ENCODE measurements around the gene WEE1. TPM values are rescaled to one million over a fixed set of nuclear protein-coding genes. Genes with fewer than 3 reads are reported as not detected.
"Not testable (repeated sequence)": the region's sequence is repeated elsewhere in the genome, so short reads cannot be mapped to it uniquely, and the experiment has no call there.

WEE1 gene
- total and polyA plus RNA-seq, 12 donors = 12.7 to 114 (median 48.7) TPM

DNA sequence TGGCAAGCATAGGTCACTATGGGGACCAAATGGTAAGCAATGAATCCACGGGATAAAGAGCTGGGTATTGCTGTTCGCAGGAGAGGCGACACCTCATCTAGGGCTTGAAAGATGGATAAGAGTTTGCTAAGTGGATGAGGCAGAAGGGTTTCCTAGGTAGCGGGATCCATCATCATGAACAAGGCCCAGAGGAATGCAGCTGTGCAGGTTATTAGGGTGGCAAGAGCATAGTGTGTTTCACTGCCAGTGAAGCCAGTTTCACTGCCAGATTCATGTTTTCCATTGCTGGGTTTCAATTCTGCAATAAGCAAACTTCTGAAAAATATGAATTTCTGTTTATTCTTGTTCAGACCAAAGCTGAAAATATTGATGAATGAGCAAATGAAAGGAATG, 27.2 kb downstream of the WEE1 start:
- Histone ChIP-seq H3K9me3 (no peaks in the 10 kb centered on the region), H3K27me3 (no peaks in the 10 kb centered on the region), H3K4me3 (no peak overlapping the region), H3K27ac (peak overlapping the region in 1 of 10 donors; percentile 86), H3K4me1 (peaks cover 0 to 18% (median 7%) of the 10 kb centered on the region in 9 donors), H3K36me3 (no peaks in the 10 kb centered on the region)
- 95 to 96% methylated on average over 4 of the region's 4 CpGs for WGBS, 2 donors
- DNase-seq (no peak), ATAC-seq (no peak)
- intact Hi-C loops (cut with DNase I) = no loop called here
- TF ChIP-seq, protein P1, sequence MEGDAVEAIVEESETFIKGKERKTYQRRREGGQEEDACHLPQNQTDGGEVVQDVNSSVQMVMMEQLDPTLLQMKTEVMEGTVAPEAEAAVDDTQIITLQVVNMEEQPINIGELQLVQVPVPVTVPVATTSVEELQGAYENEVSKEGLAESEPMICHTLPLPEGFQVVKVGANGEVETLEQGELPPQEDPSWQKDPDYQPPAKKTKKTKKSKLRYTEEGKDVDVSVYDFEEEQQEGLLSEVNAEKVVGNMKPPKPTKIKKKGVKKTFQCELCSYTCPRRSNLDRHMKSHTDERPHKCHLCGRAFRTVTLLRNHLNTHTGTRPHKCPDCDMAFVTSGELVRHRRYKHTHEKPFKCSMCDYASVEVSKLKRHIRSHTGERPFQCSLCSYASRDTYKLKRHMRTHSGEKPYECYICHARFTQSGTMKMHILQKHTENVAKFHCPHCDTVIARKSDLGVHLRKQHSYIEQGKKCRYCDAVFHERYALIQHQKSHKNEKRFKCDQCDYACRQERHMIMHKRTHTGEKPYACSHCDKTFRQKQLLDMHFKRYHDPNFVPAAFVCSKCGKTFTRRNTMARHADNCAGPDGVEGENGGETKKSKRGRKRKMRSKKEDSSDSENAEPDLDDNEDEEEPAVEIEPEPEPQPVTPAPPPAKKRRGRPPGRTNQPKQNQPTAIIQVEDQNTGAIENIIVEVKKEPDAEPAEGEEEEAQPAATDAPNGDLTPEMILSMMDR (IDR thresholded peaks at IDR 0.05) = no peak

DNA sequence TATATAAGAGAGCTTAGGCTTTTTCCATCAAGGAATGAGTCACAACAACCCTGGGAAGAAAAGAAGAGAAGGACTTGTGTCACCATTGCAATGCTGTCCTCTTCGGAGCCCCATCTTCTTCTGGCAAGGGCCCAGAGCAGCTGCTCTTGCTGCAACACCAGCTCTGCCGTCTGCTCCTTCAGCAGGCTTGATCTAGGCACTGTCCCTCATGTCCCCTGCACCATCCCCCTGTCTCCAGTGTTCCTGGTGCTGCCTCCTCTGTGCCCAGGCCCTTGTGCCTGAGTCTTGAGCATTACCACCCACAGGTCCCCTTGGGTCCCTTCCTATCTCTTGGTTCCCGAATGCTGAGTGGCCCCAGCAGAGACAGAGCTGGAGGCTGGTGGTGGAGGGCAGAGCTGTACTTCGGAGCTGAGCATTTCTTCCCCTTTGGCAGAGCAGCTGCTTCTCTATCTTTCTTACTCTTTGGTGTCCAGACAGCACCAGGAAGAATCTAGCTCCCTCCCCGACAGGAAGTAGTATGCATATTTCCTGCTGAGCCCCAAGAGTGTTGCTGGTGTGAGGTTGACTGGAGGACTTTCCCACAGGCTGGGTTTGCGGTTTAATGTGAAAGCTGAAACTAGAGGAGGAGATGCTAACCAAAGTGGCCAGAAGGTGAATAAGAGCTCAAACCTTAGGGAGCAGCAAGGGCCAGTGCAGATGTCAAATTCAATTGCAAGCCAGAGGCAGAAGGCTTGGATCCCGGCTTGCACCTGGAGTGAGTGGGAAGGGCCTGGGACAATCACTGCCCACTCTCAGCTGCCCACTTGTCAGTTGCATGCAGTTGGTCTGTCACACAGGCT, 27.8 kb downstream of the WEE1 start:
- whole genome bisulfite sequencing, 2 donors = 42 to 60% methylated on average over 7 of the region's 7 CpGs
- TF ChIP-seq, protein P1 (IDR thresholded peaks at IDR 0.05) = no peak
- H3K4me1 ChIP-seq = peaks cover 0 to 18% (median 7%) of the 10 kb centered on the region in 9 donors
- no peaks in the 10 kb centered on the region for H3K36me3 ChIP-seq
- intact Hi-C loops (cut with DNase I) = no loop called here
- H3K27ac ChIP-seq = peak overlapping the region in 4 of 10 donors; percentile 5 to 86 (median 36)
- H3K27me3 ChIP-seq = no peaks in the 10 kb centered on the region
- H3K9me3 ChIP-seq = no peaks in the 10 kb centered on the region
- DNase-seq (peak in 1 of 2 donors; percentile 21), ATAC-seq (peak; percentile 15 to 80 (median 64))
- peak overlapping the region in 1 of 10 donors; percentile 27 for H3K4me3 ChIP-seq

DNA sequence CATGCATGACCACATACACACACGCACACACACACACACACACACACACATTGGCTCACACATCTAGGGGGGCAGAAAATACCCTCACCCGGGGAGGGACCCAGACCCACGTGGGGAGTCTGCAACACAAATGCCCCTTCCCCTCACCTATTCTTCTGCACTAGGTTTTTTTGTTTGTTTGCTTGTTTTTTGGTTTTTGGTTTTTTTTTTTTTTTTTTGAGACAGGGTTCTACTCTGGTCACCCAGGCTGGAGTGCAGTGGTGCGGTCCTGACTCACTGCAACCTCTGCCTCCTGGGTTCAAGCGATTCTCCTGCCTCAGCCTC, 28.4 kb downstream of the WEE1 start:
- Histone ChIP-seq H3K27me3 (no peaks in the 10 kb centered on the region), H3K9me3 (no peaks in the 10 kb centered on the region), H3K4me3 (no peak overlapping the region), H3K4me1 (peaks cover 0 to 18% (median 7%) of the 10 kb centered on the region in 9 donors), H3K36me3 (no peaks in the 10 kb centered on the region), H3K27ac (peak overlapping the region in 2 of 10 donors; percentile 5 to 86)
- ATAC-seq (peak in 2 of 8 donors; percentile 14 to 22), DNase-seq (no peak)
- WGBS, 2 donors = 79 to 80% methylated on average over 5 of the region's 5 CpGs
- intact Hi-C loops (cut with DNase I) = loop anchor here in 1 of 10 donors (2.0 kb wide), 1 partner anchor 17 kb away; no protein-coding TSS in a partner anchor
- TF ChIP-seq, protein P1 (IDR thresholded peaks at IDR 0.05) = no peak

DNA sequence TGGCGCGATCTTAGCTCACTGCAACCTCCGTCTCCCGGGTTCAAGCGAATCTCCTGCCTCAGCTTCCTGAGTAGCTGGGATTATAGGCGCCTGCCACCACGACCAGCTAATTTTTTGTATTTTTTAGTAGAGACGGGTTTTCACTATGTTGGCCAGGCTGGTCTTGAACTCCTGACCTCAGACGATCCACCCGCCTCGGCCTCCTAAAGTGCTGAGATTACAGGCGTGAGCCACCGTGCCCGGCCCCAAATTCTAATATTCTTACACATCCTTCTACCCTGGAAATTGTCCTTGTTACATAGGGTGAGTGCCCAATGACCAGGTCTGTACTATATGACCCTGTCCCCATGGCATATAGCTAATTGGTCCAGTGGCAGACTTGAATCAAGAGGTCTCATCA, 29.7 kb downstream of the WEE1 start:
- ATAC-seq, H3K9me3 ChIP-seq, H3K36me3 ChIP-seq, DNase-seq, H3K27me3 ChIP-seq, H3K27ac ChIP-seq, H3K4me3 ChIP-seq: not testable (repeated sequence)
- 98% methylated on average over 14 of the region's 14 CpGs for WGBS, 2 donors
- H3K4me1 ChIP-seq = peaks cover 0 to 18% (median 7%) of the 10 kb centered on the region in 9 donors
- intact Hi-C loops (cut with DNase I) = loop anchor here in 1 of 10 donors (2.0 kb wide), 1 partner anchor 18 kb away; no protein-coding TSS in a partner anchor

DNA sequence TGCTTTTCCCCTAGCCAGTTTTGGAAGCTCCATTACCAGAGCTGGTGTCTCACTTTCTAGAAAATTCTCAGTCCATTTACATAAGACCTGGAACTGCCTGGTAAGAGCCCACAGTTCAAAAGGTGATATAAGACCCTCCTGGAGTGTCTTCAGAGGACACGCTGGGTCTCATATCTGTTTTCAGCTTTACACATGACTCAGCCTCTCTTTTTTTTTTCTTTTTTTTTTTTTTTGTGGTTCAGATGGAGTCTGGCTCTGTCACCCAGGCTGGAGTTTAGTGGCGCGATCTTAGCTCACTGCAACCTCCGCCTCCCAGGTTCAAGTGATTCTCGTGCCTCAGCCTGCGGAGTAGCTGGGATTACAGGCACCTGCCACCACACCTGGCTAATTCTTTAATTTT, 30.7 kb downstream of the WEE1 start:
- Histone ChIP-seq H3K27me3 (no peaks in the 10 kb centered on the region), H3K4me3 (no peak overlapping the region), H3K36me3 (no peaks in the 10 kb centered on the region), H3K4me1 (peaks cover 0 to 18% (median 7%) of the 10 kb centered on the region in 9 donors), H3K9me3 (no peaks in the 10 kb centered on the region), H3K27ac (no peak overlapping the region)
- intact Hi-C loops (cut with DNase I) = no loop called here
- TF ChIP-seq, protein P1 (IDR thresholded peaks at IDR 0.05) = no peak
- DNase-seq = no peak
- no peak for ATAC-seq
- 88 to 91% methylated on average over 6 of the region's 6 CpGs for WGBS, 2 donors
